ENCODE data around the gene CD74. TPM values are rescaled to one million over a fixed set of nuclear protein-coding genes. Genes with fewer than 3 reads are reported as not detected.

CD74 gene
- total and polyA plus RNA-seq, 2 donors (not counting 1 experiment from before 2014, with no cell fraction given): 1.3 to 5.9 TPM

DNA sequence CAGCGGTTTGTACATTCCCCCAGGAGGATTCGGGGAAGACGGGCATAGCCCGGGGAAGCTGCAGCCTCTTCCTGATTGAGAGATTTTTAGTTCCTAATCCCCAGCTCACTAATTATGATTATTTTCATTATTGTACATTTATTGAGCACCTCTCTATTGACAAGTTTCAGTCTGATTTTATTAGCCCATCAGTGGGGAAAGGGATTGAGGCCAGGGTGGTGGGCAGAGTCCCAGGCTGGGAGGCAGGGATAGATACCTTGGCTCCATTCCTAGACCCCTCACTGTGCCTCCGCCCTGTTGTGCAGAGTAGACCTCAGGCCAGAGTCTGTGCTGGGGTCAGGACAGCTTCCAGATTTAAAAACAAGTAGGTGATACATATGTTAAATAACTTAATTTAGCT is 28.0 kb downstream of the CD74 start:
- Histone ChIP-seq H3K36me3 (ENCODE audit: control insufficient read depth, insufficient read depth, low read length) (peaks cover 34% of the 10 kb centered on the region), H3K27me3 (ENCODE audit: control insufficient read depth, insufficient read depth, low read length) (no peaks in the 10 kb centered on the region), H2AFZ (ENCODE audit: low read length) (no peak overlapping the region), H3K27ac (ENCODE audit: insufficient read depth, low read length) (no peak overlapping the region), H4K20me1 (ENCODE audit: control insufficient read depth, extremely low read depth, insufficient read depth, low read length) (no peaks in the 10 kb centered on the region), H3K9ac (ENCODE audit: insufficient read depth, low read length) (no peak overlapping the region), H3K79me2 (ENCODE audit: control insufficient read depth, insufficient read depth, low read length) (no peaks in the 10 kb centered on the region), H3K4me1 (ENCODE audit: control insufficient read depth, extremely low read depth, insufficient read depth, low read length) (no peaks in the 10 kb centered on the region), H3K4me3 (replicated peaks in 1 of 4; ENCODE audit: control extremely low read depth in 1 of 4, insufficient read depth in 1 of 4, low read depth in 3 of 4, low read length in 4 of 4) (no peak overlapping the region), H3K9me3 (ENCODE audit: control insufficient read depth, insufficient read depth, low read depth, low read length) (no peaks in the 10 kb centered on the region), H3K4me2 (ENCODE audit: extremely low read depth, insufficient read depth, low read length) (no peak overlapping the region)
- TF ChIP-seq EZH2 (IDR thresholded peaks at IDR 0.05; ENCODE audit: low read length, missing control alignments): no peak
- TF ChIP-seq, protein P1, sequence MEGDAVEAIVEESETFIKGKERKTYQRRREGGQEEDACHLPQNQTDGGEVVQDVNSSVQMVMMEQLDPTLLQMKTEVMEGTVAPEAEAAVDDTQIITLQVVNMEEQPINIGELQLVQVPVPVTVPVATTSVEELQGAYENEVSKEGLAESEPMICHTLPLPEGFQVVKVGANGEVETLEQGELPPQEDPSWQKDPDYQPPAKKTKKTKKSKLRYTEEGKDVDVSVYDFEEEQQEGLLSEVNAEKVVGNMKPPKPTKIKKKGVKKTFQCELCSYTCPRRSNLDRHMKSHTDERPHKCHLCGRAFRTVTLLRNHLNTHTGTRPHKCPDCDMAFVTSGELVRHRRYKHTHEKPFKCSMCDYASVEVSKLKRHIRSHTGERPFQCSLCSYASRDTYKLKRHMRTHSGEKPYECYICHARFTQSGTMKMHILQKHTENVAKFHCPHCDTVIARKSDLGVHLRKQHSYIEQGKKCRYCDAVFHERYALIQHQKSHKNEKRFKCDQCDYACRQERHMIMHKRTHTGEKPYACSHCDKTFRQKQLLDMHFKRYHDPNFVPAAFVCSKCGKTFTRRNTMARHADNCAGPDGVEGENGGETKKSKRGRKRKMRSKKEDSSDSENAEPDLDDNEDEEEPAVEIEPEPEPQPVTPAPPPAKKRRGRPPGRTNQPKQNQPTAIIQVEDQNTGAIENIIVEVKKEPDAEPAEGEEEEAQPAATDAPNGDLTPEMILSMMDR (conservative IDR thresholded peaks at IDR 0.05 in 1 of 2, IDR thresholded peaks at IDR 0.05 in 1 of 2; ENCODE audit: low read depth in 1 of 2, low read length in 2 of 2): no peak
- no peak for DNase-seq (ENCODE audit: low read depth in 2 of 2)

DNA sequence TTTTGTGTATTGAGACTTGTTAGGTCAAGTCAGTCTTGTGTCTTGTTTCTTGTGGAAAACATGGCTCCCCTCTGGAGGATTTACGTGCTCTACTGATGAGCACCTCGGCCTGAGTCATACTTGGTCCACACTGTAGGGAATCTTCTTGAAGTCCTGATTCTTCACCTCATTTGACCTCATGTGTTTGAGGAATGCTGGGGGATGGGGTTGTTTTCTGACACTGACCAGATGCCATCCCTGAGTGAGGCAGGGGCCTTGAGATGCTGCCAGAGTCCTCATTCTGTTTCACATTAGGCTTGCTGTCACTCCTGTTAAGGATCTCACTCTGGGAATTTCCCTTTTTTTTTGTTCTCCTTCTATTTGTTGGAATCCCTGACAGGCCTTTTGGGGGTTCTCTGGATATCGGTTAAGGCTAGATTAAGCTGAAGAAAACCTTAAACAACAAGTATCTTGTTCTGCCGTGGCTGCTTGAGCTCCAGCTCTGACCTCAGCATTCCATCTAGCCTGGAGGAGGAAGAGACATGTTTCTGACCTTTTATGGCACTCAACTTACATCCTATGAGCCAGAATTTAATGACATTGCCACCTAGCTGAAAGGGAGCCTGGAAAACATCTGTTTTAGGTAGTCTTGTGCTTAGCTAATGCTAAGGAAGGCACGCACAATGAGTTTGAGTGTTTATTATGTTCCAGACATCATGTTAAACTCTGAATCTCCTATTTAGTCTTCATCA is 34.6 kb downstream of the CD74 start:
- peak overlapping the region; percentile 28 for H3K4me2 ChIP-seq (ENCODE audit: extremely low read depth, insufficient read depth, low read length)
- no peaks in the 10 kb centered on the region for H4K20me1 ChIP-seq (ENCODE audit: control insufficient read depth, extremely low read depth, insufficient read depth, low read length)
- peak; percentile 85 to 94 for DNase-seq (ENCODE audit: low read depth in 2 of 2)
- no peak for TF ChIP-seq EZH2 (IDR thresholded peaks at IDR 0.05; ENCODE audit: low read length, missing control alignments)
- TF ChIP-seq, protein P1 (conservative IDR thresholded peaks at IDR 0.05 in 1 of 2, IDR thresholded peaks at IDR 0.05 in 1 of 2; ENCODE audit: low read depth in 1 of 2, low read length in 2 of 2): no peak
- H3K79me2 ChIP-seq (ENCODE audit: control insufficient read depth, insufficient read depth, low read length): no peaks in the 10 kb centered on the region
- H3K9me3 ChIP-seq (ENCODE audit: control insufficient read depth, insufficient read depth, low read depth, low read length): no peaks in the 10 kb centered on the region
- no peak overlapping the region for H2AFZ ChIP-seq (ENCODE audit: low read length)
- peaks cover 17% of the 10 kb centered on the region for H3K4me1 ChIP-seq (ENCODE audit: control insufficient read depth, extremely low read depth, insufficient read depth, low read length)
- H3K9ac ChIP-seq (ENCODE audit: insufficient read depth, low read length): no peak overlapping the region
- no peak overlapping the region for H3K4me3 ChIP-seq (replicated peaks in 1 of 4; ENCODE audit: control extremely low read depth in 1 of 4, insufficient read depth in 1 of 4, low read depth in 3 of 4, low read length in 4 of 4)
- peaks cover 45% of the 10 kb centered on the region for H3K36me3 ChIP-seq (ENCODE audit: control insufficient read depth, insufficient read depth, low read length)
- H3K27ac ChIP-seq (ENCODE audit: insufficient read depth, low read length): peak overlapping the region; percentile 87
- no peaks in the 10 kb centered on the region for H3K27me3 ChIP-seq (ENCODE audit: control insufficient read depth, insufficient read depth, low read length)

DNA sequence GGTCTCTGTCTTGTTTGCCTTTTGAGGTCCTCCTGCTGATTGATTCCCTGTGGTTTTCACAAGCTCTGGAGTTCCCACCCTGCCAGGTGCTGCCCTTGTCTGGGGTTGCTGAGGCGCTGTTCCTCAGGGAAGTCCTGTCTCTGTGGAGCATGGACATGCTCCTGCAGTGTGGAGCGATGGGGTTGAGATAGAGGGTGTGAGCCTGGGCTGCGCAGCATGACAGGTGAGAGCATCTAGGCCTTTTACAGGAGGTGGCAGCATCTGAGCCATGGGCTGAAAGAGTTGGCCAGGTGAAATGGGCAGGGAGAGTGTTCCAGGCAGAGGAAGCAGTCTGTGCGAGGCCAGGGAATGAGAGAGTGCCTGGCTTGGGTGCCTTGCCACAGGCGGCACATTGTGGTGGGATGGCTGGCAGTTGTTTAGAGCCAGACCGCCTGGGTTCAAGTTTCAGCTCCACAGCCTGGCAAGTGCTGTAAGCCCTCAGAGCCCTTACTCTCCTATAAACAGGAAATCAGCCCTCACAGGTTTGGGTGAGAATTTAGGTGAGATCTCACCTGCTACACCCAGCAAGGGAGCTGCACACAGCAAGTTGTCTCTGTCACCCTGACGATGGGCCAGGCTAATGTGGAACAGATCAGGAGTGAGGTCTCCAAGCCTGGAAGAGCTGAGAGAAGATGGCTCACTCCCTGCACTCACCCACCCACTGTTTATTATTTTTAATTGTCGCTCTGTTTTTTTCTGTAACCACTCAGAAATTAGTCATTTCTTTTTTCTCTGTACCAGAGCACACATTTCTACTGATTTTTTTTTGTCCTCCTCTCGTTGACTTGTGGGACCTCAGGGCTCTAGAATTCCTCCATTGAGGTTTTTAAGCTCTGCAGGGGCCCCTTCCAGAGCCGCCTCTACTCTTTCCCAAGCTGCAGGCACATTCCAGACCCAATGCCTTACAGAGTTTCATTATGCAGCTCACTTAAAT is 35.6 kb downstream of the CD74 start:
- Histone ChIP-seq H4K20me1 (ENCODE audit: control insufficient read depth, extremely low read depth, insufficient read depth, low read length) (no peaks in the 10 kb centered on the region), H3K27ac (ENCODE audit: insufficient read depth, low read length) (peak overlapping the region; percentile 87), H3K9ac (ENCODE audit: insufficient read depth, low read length) (peak overlapping the region; percentile 4), H3K4me3 (replicated peaks in 1 of 4; ENCODE audit: control extremely low read depth in 1 of 4, insufficient read depth in 1 of 4, low read depth in 3 of 4, low read length in 4 of 4) (no peak overlapping the region), H2AFZ (ENCODE audit: low read length) (no peak overlapping the region), H3K36me3 (ENCODE audit: control insufficient read depth, insufficient read depth, low read length) (peaks cover 41% of the 10 kb centered on the region), H3K9me3 (ENCODE audit: control insufficient read depth, insufficient read depth, low read depth, low read length) (no peaks in the 10 kb centered on the region), H3K79me2 (ENCODE audit: control insufficient read depth, insufficient read depth, low read length) (no peaks in the 10 kb centered on the region), H3K27me3 (ENCODE audit: control insufficient read depth, insufficient read depth, low read length) (no peaks in the 10 kb centered on the region), H3K4me1 (ENCODE audit: control insufficient read depth, extremely low read depth, insufficient read depth, low read length) (peaks cover 17% of the 10 kb centered on the region), H3K4me2 (ENCODE audit: extremely low read depth, insufficient read depth, low read length) (peak overlapping the region; percentile 50)
- peak; percentile 37 to 62 for DNase-seq (ENCODE audit: low read depth in 2 of 2)
- no peak for TF ChIP-seq EZH2 (IDR thresholded peaks at IDR 0.05; ENCODE audit: low read length, missing control alignments)
- TF ChIP-seq, protein P1 (conservative IDR thresholded peaks at IDR 0.05 in 1 of 2, IDR thresholded peaks at IDR 0.05 in 1 of 2; ENCODE audit: low read depth in 1 of 2, low read length in 2 of 2): no peak

Measured in fibroblast of lung (primary cell).